Natural killer cell treated with Interleukin-12 subunit alpha and Interleukin-12 subunit beta and Interleukin-15 and Interleukin-18, amount 100 ng/mL, for 72 hours (primary cell): Measurements from ENCODE around the gene POLR3A. TPM values are rescaled to one million over a fixed set of nuclear protein-coding genes. Genes with fewer than 3 reads are reported as not detected.

Experiments used
- ATAC-seq, 2 donors: fragments of 150-1000 bp; cut with Tn5 transposase in 1 of 2; sonication (Bioruptor Pico), chemical (Tn5 transposase) in 1 of 2; 2 replicates each; pipeline ENCODE4 v1.10.0; 2021
- DNase-seq: peaks from one replicate; pipeline ENCODE4 v3.0.0; 2022; ENCODE audit warnings: low spot score
- H3K27ac Mint-ChIP-seq, 2 donors: 1 replicate in 1 of 2; 2 replicates in 1 of 2; pipeline ENCODE4 v1.8.0; 2022; ENCODE audit warnings: mixed read lengths in 2 of 2, mild to moderate bottlenecking in 1 of 2, moderate library complexity in 1 of 2
- H3K27me3 Mint-ChIP-seq, 2 donors: 1 replicate in 1 of 2; 2 replicates in 1 of 2; pipeline ENCODE4 v1.8.0; 2022; ENCODE audit warnings: mixed read lengths in 2 of 2
- H3K36me3 Mint-ChIP-seq: one replicate; pipeline ENCODE4 v1.8.0; 2022; ENCODE audit warnings: mixed read lengths
- H3K4me1 Mint-ChIP-seq, 2 donors: 1 replicate in 1 of 2; 2 replicates in 1 of 2; pipeline ENCODE4 v1.8.0; 2022; ENCODE audit warnings: low read depth in 2 of 2, mixed read lengths in 2 of 2, mild to moderate bottlenecking in 1 of 2
- H3K4me3 Mint-ChIP-seq: one replicate; pipeline ENCODE4 v1.8.0; 2022; ENCODE audit warnings: mixed read lengths
- H3K9me3 Mint-ChIP-seq: 2 replicates; pipeline ENCODE4 v1.8.0; 2022; ENCODE audit warnings: mixed read lengths
- total RNA-seq, 2 donors: library from RNA; stranded (reverse); gene quantifications; one replicate each; pipeline ENCODE4 v1.2.3, GENCODE V29; 2022

POLR3A gene
- total RNA-seq, 2 donors from 2014 or later, result 33.7 to 45.3 TPM

- Mint-ChIP-seq H3K9me3 (no peaks in the 10 kb centered on the region), H3K27ac (peak overlapping the region; percentile 35 to 69), H3K27me3 (no peaks in the 10 kb centered on the region), H3K36me3 (peaks cover 27% of the 10 kb centered on the region), H3K4me3 (no peak overlapping the region), H3K4me1 (peaks cover 38 to 43% of the 10 kb centered on the region in 2 donors)
- no peak for DNase-seq
- no peak for ATAC-seq
Observed at GRCh38 chr10:78042058-78042751, 12.9 kb upstream of the POLR3A start.

- Mint-ChIP-seq H3K4me1 (peaks cover 43 to 50% of the 10 kb centered on the region in 2 donors), H3K4me3 (peak overlapping the region; percentile 5), H3K27me3 (no peaks in the 10 kb centered on the region), H3K36me3 (peaks cover 35% of the 10 kb centered on the region), H3K27ac (peak overlapping the region; percentile 34 to 69), H3K9me3 (no peaks in the 10 kb centered on the region)
- no peak for DNase-seq
- ATAC-seq, result peak in 1 of 2 donors; percentile 37
Observed at GRCh38 chr10:78041170-78042057, 12.1 kb upstream of the POLR3A start.

- H3K9me3 Mint-ChIP-seq, result no peaks in the 10 kb centered on the region
- H3K36me3 Mint-ChIP-seq, result peaks cover 50% of the 10 kb centered on the region
- ATAC-seq (no peak), DNase-seq (no peak)
- H3K4me1 Mint-ChIP-seq, result peaks cover 53 to 65% of the 10 kb centered on the region in 2 donors
- H3K27me3 Mint-ChIP-seq, result no peaks in the 10 kb centered on the region
- H3K27ac Mint-ChIP-seq, result peak overlapping the region in 1 of 2 donors; percentile 22
- peak overlapping the region; percentile 10 for H3K4me3 Mint-ChIP-seq
Observed at GRCh38 chr10:78039743-78040142, 10.4 kb upstream of the POLR3A start.

GRCh38 chr10:78038791-78039547 is 9.7 kb upstream of the POLR3A start:
- ATAC-seq (no peak), DNase-seq (no peak)
- Mint-ChIP-seq H3K4me1 (peaks cover 54 to 64% of the 10 kb centered on the region in 2 donors), H3K27ac (no peak overlapping the region), H3K27me3 (no peaks in the 10 kb centered on the region), H3K4me3 (peak overlapping the region; percentile 10), H3K9me3 (no peaks in the 10 kb centered on the region), H3K36me3 (peaks cover 58% of the 10 kb centered on the region)

GRCh38 chr10:78038105-78038504 is 8.8 kb upstream of the POLR3A start:
- Mint-ChIP-seq H3K9me3 (no peaks in the 10 kb centered on the region), H3K4me1 (peaks cover 51 to 61% of the 10 kb centered on the region in 2 donors), H3K4me3 (peak overlapping the region; percentile 97), H3K27ac (no peak overlapping the region), H3K36me3 (peaks cover 58% of the 10 kb centered on the region), H3K27me3 (no peaks in the 10 kb centered on the region)
- no peak for DNase-seq
- no peak for ATAC-seq

GRCh38 chr10:78035933-78036583 is 6.7 kb upstream of the POLR3A start:
- H3K27me3 Mint-ChIP-seq, result no peaks in the 10 kb centered on the region
- peak overlapping the region; percentile 97 for H3K4me3 Mint-ChIP-seq
- peak overlapping the region; percentile 81 to 89 for H3K27ac Mint-ChIP-seq
- no peaks in the 10 kb centered on the region for H3K9me3 Mint-ChIP-seq
- peaks cover 39 to 49% of the 10 kb centered on the region in 2 donors for H3K4me1 Mint-ChIP-seq
- ATAC-seq, result no peak
- no peak for DNase-seq
- peaks cover 51% of the 10 kb centered on the region for H3K36me3 Mint-ChIP-seq

- peaks cover 33 to 43% of the 10 kb centered on the region in 2 donors for H3K4me1 Mint-ChIP-seq
- peak overlapping the region; percentile 97 for H3K4me3 Mint-ChIP-seq
- DNase-seq, result no peak
- peak overlapping the region; percentile 81 to 89 for H3K27ac Mint-ChIP-seq
- no peaks in the 10 kb centered on the region for H3K9me3 Mint-ChIP-seq
- H3K27me3 Mint-ChIP-seq, result no peaks in the 10 kb centered on the region
- ATAC-seq, result no peak
- H3K36me3 Mint-ChIP-seq, result peaks cover 45% of the 10 kb centered on the region
Observed at GRCh38 chr10:78035437-78035836, 6.1 kb upstream of the POLR3A start.

- DNase-seq, result no peak
- peaks cover 35 to 43% of the 10 kb centered on the region in 2 donors for H3K4me1 Mint-ChIP-seq
Observed at GRCh38 chr10:78035025-78035424, 5.7 kb upstream of the POLR3A start.

GRCh38 chr10:78033637-78034470 is 4.5 kb upstream of the POLR3A start, which contains the start of gene RPS24:
RPS24 (plus strand) TSS chr10:78033863; CDS start chr10:78033902, 39 bp downstream.
- no peaks in the 10 kb centered on the region for H3K9me3 Mint-ChIP-seq
- ATAC-seq, result peak; percentile 95 to 96
- no peaks in the 10 kb centered on the region for H3K27me3 Mint-ChIP-seq
- peaks cover 35 to 42% of the 10 kb centered on the region in 2 donors for H3K4me1 Mint-ChIP-seq
- peak within 1 kb of the TSS; percentile 97 for H3K4me3 Mint-ChIP-seq
- H3K27ac Mint-ChIP-seq, result peak within 1 kb of the TSS; percentile 81 to 89
- peaks cover 40% of the 10 kb centered on the region for H3K36me3 Mint-ChIP-seq
- DNase-seq, result peak; percentile 96

More at GRCh38 chr10:78035025-78035424, 5.7 kb upstream of the POLR3A start:
- H3K27me3 Mint-ChIP-seq, result no peaks in the 10 kb centered on the region
- H3K27ac Mint-ChIP-seq, result peak overlapping the region; percentile 81 to 89
- ATAC-seq, result no peak
- peak overlapping the region; percentile 97 for H3K4me3 Mint-ChIP-seq
- H3K36me3 Mint-ChIP-seq, result peaks cover 44% of the 10 kb centered on the region
- no peaks in the 10 kb centered on the region for H3K9me3 Mint-ChIP-seq

GRCh38 chr10:78033387-78033636 is 4.0 kb upstream of the POLR3A start:
- no peak for DNase-seq
- peaks cover 40% of the 10 kb centered on the region for H3K36me3 Mint-ChIP-seq
- H3K27me3 Mint-ChIP-seq, result no peaks in the 10 kb centered on the region
- H3K4me1 Mint-ChIP-seq, result peaks cover 35 to 46% of the 10 kb centered on the region in 2 donors
- no peaks in the 10 kb centered on the region for H3K9me3 Mint-ChIP-seq
- H3K4me3 Mint-ChIP-seq, result peak overlapping the region; percentile 97
- H3K27ac Mint-ChIP-seq, result peak overlapping the region; percentile 81 to 89
- no peak for ATAC-seq

GRCh38 chr10:78028438-78029268 is 662 bp downstream of the POLR3A start:
- ATAC-seq, result peak in 1 of 2 donors; percentile 38

More at GRCh38 chr10:78028438-78029268, 662 bp downstream of the POLR3A start:
- DNase-seq, result peak; percentile 62
- H3K4me1 Mint-ChIP-seq, result peaks cover 30 to 32% of the 10 kb centered on the region in 2 donors
- H3K9me3 Mint-ChIP-seq, result no peaks in the 10 kb centered on the region
- H3K36me3 Mint-ChIP-seq, result peaks cover 30% of the 10 kb centered on the region
- H3K27ac Mint-ChIP-seq, result peak overlapping the region; percentile 97 to 99
- H3K4me3 Mint-ChIP-seq, result peak overlapping the region; percentile 98
- no peaks in the 10 kb centered on the region for H3K27me3 Mint-ChIP-seq
